Smooth muscle cell (in vitro differentiated cells): Measurements from ENCODE around the gene HECTD1. TPM values are rescaled to one million over a fixed set of nuclear protein-coding genes. Genes with fewer than 3 reads are reported as not detected.

ENCODE experiments used
- DNase-seq: peaks from one replicate; lab custom pipeline; 2025; ENCODE audit not compliant: unreplicated experiment; lab: John Stamatoyannopoulos, UW
- H2AFZ ChIP-seq: fragments of 200-600 bp; sonication (generic); 2 replicates; pipeline ENCODE4 v1.6.0; 2016; ENCODE audit warnings: antibody characterized with exemption, low read depth, mild to moderate bottlenecking
- H3F3A ChIP-seq: fragments of 200-600 bp; sonication (generic); 2 replicates; pipeline ENCODE4 v1.6.0; 2017; ENCODE audit warnings: antibody characterized with exemption, low read depth
- H3K27ac ChIP-seq: fragments of 200-600 bp; sonication (generic); 2 replicates; pipeline ENCODE4 v1.5.1; 2016; ENCODE audit warnings: low read depth, mild to moderate bottlenecking
- H3K27me3 ChIP-seq: fragments of 200-600 bp; sonication (generic); 2 replicates; pipeline ENCODE4 v1.6.1; 2016; ENCODE audit warnings: low read depth, mild to moderate bottlenecking
- H3K36me3 ChIP-seq: fragments of 200-600 bp; sonication (generic); 2 replicates; pipeline ENCODE4 v1.5.1; 2016; ENCODE audit warnings: low read depth
- H3K4me1 ChIP-seq: fragments of 200-600 bp; sonication (generic); 2 replicates; pipeline ENCODE4 v1.5.1; 2016; ENCODE audit warnings: low read depth
- H3K4me2 ChIP-seq: fragments of 200-600 bp; sonication (generic); 2 replicates; pipeline ENCODE4 v1.6.0; 2016; ENCODE audit warnings: mild to moderate bottlenecking
- H3K4me3 ChIP-seq: fragments of 200-600 bp; sonication (generic); 2 replicates; pipeline ENCODE4 v1.5.1; 2016; ENCODE audit warnings: mild to moderate bottlenecking
- H3K79me2 ChIP-seq: fragments of 200-600 bp; sonication (generic); 2 replicates; pipeline ENCODE4 v1.6.0; 2016; ENCODE audit warnings: low read depth, mild to moderate bottlenecking
- H3K9ac ChIP-seq: fragments of 200-600 bp; sonication (generic); 2 replicates; pipeline ENCODE4 v1.6.0; 2016; ENCODE audit warnings: low read depth
- H3K9me3 ChIP-seq: fragments of 200-600 bp; sonication (generic); replicated peaks from 2 replicates; pipeline ENCODE4 v1.5.1; 2016; ENCODE audit warnings: low read depth
- H4K20me1 ChIP-seq: fragments of 200-600 bp; sonication (generic); 2 replicates; pipeline ENCODE4 v1.6.0; 2016; ENCODE audit warnings: low read depth
- WGBS: methylation state at CpG from one replicate; pipeline ENCODE4 v1.1.7; 2016; ENCODE audit warnings: low lambda C conversion rate; 5-methylcytosine and 5-hydroxymethylcytosine counted together
- polyA plus RNA-seq: library from polyadenylated mRNA; unstranded; fragments of >200 nt; fragmentation: Nextera tagmentation; extraction: Ambion mirVana; gene quantifications from 2 replicates; pipeline ENCODE4 v1.2.1, GENCODE V29; 2016
- small RNA-seq: library from RNA; depleted of rRNA; stranded (forward); fragments of <200 nt; gene quantifications from one replicate; pipeline ENCODE3, GENCODE V24; 2014
- total RNA-seq: library from RNA; depleted of rRNA; stranded (reverse); fragments of >200 nt; gene quantifications from 2 replicates; pipeline ENCODE4 v1.2.3, GENCODE V29; 2014
- TF ChIP-seq, protein P1 (sequence below): fragments of 200-600 bp; sonication (generic); IDR thresholded peaks from 2 replicates; pipeline ENCODE4 v1.5.1; 2017; ENCODE audit warnings: borderline replicate concordance, mild to moderate bottlenecking, antibody characterized with exemption; ENCODE audit not compliant: insufficient read depth, poor library complexity, severe bottlenecking

HECTD1 gene
- total and polyA plus RNA-seq, 2 experiments from 2014 or later = 39.3 to 116 TPM

- H2AFZ ChIP-seq = no peak overlapping the region
- no peaks in the 10 kb centered on the region for H3F3A ChIP-seq
- TF ChIP-seq, protein P1, sequence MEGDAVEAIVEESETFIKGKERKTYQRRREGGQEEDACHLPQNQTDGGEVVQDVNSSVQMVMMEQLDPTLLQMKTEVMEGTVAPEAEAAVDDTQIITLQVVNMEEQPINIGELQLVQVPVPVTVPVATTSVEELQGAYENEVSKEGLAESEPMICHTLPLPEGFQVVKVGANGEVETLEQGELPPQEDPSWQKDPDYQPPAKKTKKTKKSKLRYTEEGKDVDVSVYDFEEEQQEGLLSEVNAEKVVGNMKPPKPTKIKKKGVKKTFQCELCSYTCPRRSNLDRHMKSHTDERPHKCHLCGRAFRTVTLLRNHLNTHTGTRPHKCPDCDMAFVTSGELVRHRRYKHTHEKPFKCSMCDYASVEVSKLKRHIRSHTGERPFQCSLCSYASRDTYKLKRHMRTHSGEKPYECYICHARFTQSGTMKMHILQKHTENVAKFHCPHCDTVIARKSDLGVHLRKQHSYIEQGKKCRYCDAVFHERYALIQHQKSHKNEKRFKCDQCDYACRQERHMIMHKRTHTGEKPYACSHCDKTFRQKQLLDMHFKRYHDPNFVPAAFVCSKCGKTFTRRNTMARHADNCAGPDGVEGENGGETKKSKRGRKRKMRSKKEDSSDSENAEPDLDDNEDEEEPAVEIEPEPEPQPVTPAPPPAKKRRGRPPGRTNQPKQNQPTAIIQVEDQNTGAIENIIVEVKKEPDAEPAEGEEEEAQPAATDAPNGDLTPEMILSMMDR = no peak
- peaks cover 3% of the 10 kb centered on the region for H4K20me1 ChIP-seq
- no peaks in the 10 kb centered on the region for H3K36me3 ChIP-seq
- no peak overlapping the region for H3K4me3 ChIP-seq
- no peaks in the 10 kb centered on the region for H3K4me1 ChIP-seq
- no peaks in the 10 kb centered on the region for H3K9me3 ChIP-seq
- H3K4me2 ChIP-seq = no peak overlapping the region
- no peak overlapping the region for H3K27ac ChIP-seq
- H3K27me3 ChIP-seq = no peaks in the 10 kb centered on the region
- no peak overlapping the region for H3K9ac ChIP-seq
- no peak for DNase-seq
- WGBS = 88% methylated on average over 7 of the region's 7 CpGs
- H3K79me2 ChIP-seq = no peaks in the 10 kb centered on the region
These were observed 156.6 kb downstream of the HECTD1 start for GRCh38 chr14:31051023-31051422.

Small RNAs within 50 kb of the gene (small RNA-seq; reads per million reads assigned to genes)
- gene RF00019 (not detected), gene RNU6-541P (not detected)

Other genes with a start within 250 kb of the HECTD1 start
- 7.6 and 9.8 TPM in 2 replicates for gene AP4S1, start 182.1 kb downstream of the HECTD1 start, total RNA-seq
- 2.3 and 4.1 TPM in 2 replicates for gene AP4S1, start 182.1 kb downstream of the HECTD1 start, polyA plus RNA-seq
- 43.6 and 66.2 TPM in 2 replicates for gene STRN3, start 181.4 kb downstream of the HECTD1 start, total RNA-seq
- 6.8 and 9.5 TPM in 2 replicates for gene STRN3, start 181.4 kb downstream of the HECTD1 start, polyA plus RNA-seq
- 49.8 and 72.2 TPM in 2 replicates for gene HEATR5A, start 212.8 kb upstream of the HECTD1 start, total RNA-seq
- gene HEATR5A, start 212.8 kb upstream of the HECTD1 start, polyA plus RNA-seq = 25.4 and 28.5 TPM in 2 replicates
- 30.0 and 30.4 TPM in 2 replicates for gene DTD2, start 249.7 kb upstream of the HECTD1 start, total RNA-seq
- gene DTD2, start 249.7 kb upstream of the HECTD1 start, polyA plus RNA-seq = 8.1 and 8.6 TPM in 2 replicates